OCI-LY7 (cell line): Measurements from ENCODE around the gene ARID5B. TPM values are rescaled to one million over a fixed set of nuclear protein-coding genes. Genes with fewer than 3 reads are reported as not detected.

Source experiments
- BruUV-seq: library from RNA; stranded (reverse); fragments of 400-500 nt; replicated peaks from 2 replicates; lab custom pipeline; 2021; lab: Mats Ljungman, UMichigan
- CTCF ChIA-PET: fragments of 300-600 bp; sonication (Branson Sonifier 250); formaldehyde crosslinking; loops from one replicate; lab custom pipeline; 2022; ENCODE audit warnings: antibody characterized with exemption; ENCODE audit not compliant: unreplicated experiment; lab: Charles Lee
- POLR2A ChIA-PET: fragments of 300-600 bp; sonication (Branson Sonifier 250); formaldehyde crosslinking; loops from one replicate; lab custom pipeline; 2022; ENCODE audit warnings: antibody characterized with exemption; lab: Charles Lee
- DNase-seq: peaks from one replicate; pipeline ENCODE4 v3.0.0-alpha.2; 2015; ENCODE audit warnings: low spot score
- H2AFZ ChIP-seq: fragments of 200-600 bp; sonication (generic), shearing (Covaris generic); 2 replicates; pipeline ENCODE4 v1.6.1; 2014; ENCODE audit warnings: mild to moderate bottlenecking, antibody characterized with exemption, low read length, moderate library complexity
- H3K27ac ChIP-seq: fragments of 200-600 bp; sonication (generic); 2 replicates; pipeline ENCODE4 v1.5.1; 2014; ENCODE audit warnings: mixed run types, low read depth, mild to moderate bottlenecking, moderate library complexity, low read length, inconsistent platforms; ENCODE audit not compliant: poor library complexity, severe bottlenecking
- H3K36me3 ChIP-seq: fragments of 200-600 bp; sonication (generic); 2 replicates; pipeline ENCODE4 v1.6.1; 2014; ENCODE audit warnings: mild to moderate bottlenecking, antibody characterized with exemption, low read length, moderate library complexity, mixed read lengths; ENCODE audit not compliant: insufficient read depth
- H3K4me1 ChIP-seq: fragments of 200-600 bp; sonication (generic); 2 replicates; pipeline ENCODE4 v1.5.1; 2014; ENCODE audit warnings: mild to moderate bottlenecking, low read length; ENCODE audit not compliant: insufficient read depth, poor library complexity, severe bottlenecking
- H3K4me2 ChIP-seq: fragments of 200-600 bp; sonication (generic); 2 replicates; pipeline ENCODE4 v1.6.1; 2014; ENCODE audit warnings: mild to moderate bottlenecking, low read length
- H3K4me3 ChIP-seq: fragments of 200-600 bp; sonication (generic); 2 replicates; pipeline ENCODE4 v1.5.1; 2014; ENCODE audit warnings: mild to moderate bottlenecking, low read depth, low read length; ENCODE audit not compliant: poor library complexity, severe bottlenecking
- H3K79me2 ChIP-seq: fragments of 200-600 bp; sonication (generic); 2 replicates; pipeline ENCODE4 v1.6.1; 2016; ENCODE audit warnings: low read depth, mild to moderate bottlenecking, low read length, moderate library complexity, mixed read lengths; ENCODE audit not compliant: insufficient read depth
- H3K9me2 ChIP-seq: fragments of 200-600 bp; sonication (generic); 2 replicates; pipeline ENCODE4 v1.6.1; 2016; ENCODE audit warnings: mild to moderate bottlenecking, low read length, mixed read lengths; ENCODE audit not compliant: insufficient read depth
- H3K9me3 ChIP-seq: fragments of 200-600 bp; sonication (generic); 2 replicates; pipeline ENCODE4 v1.6.1; 2014; ENCODE audit warnings: mild to moderate bottlenecking, mixed run types, low read length, mixed read lengths
- H4K20me1 ChIP-seq: fragments of 200-600 bp; sonication (generic); 2 replicates; pipeline ENCODE4 v1.6.1; 2014; ENCODE audit warnings: mild to moderate bottlenecking, antibody characterized with exemption, low read length, moderate library complexity, mixed read lengths; ENCODE audit not compliant: insufficient read depth
- EZH2phosphoT487 ChIP-seq: fragments of 200-600 bp; sonication (generic); IDR thresholded peaks from 2 replicates; pipeline ENCODE4 v1.6.1; 2018; ENCODE audit warnings: low read depth, borderline replicate concordance, mild to moderate bottlenecking, mixed run types, antibody characterized with exemption, low read length, moderate library complexity, mixed read lengths
- intact Hi-C: fragments of 100-400 bp; cut with micrococcal nuclease; formaldehyde crosslinking; loops from one replicate; pipeline ENCODE4 v1.10.0; 2022; ENCODE audit not compliant: unreplicated experiment
- total RNA-seq, 2 experiments: library from RNA; depleted of rRNA in 1 of 2; stranded (reverse); fragments of >200 nt in 1 of 2; shearing (Covaris generic) in 1 of 2; gene quantifications; 2 replicates each; pipeline ENCODE4 v1.2.3, GENCODE V29; 2014 to 2022
- TF ChIP-seq, protein P1 (sequence below): fragments of 200-600 bp; sonication (generic); conservative IDR thresholded peaks from 2 replicates; pipeline ENCODE4 v1.5.1; 2014; ENCODE audit warnings: mild to moderate bottlenecking, antibody characterized with exemption, low read length, moderate library complexity, mixed read lengths

ARID5B gene
- total RNA-seq, 2 experiments from 2014 or later = 38.0 to 56.7 TPM

GRCh38 chr10:62005281-62005680 lies 103.8 kb downstream of the ARID5B start:
- H3K79me2 ChIP-seq = peaks cover 38% of the 10 kb centered on the region; the same call in 1 of the 2 replicates
- no peaks in the 10 kb centered on the region for H3K9me3 ChIP-seq
- BruUV-seq = no TSS peak
- ChIA-PET CTCF (interaction anchor here (1.0 kb wide), 1 partner anchor 16 kb away, joined by 4 read pairs; no protein-coding TSS in a partner anchor), POLR2A (interaction anchor here (1.5 to 1.9 kb wide), 4 partner anchors 12 to 104 kb away, joined by 6 to 16 read pairs (median 7); partner anchors contain the start of gene ARID5B)
- H3K27ac ChIP-seq = no peak overlapping the region
- DNase-seq = no peak
- H3K4me1 ChIP-seq = peaks cover 66% of the 10 kb centered on the region
- no peak overlapping the region for H2AFZ ChIP-seq
- intact Hi-C loops = no loop called here
- H3K4me3 ChIP-seq = no peak overlapping the region
- H3K4me2 ChIP-seq = no peak overlapping the region
- H3K9me2 ChIP-seq = no peaks in the 10 kb centered on the region
- no peak for TF ChIP-seq EZH2phosphoT487
- TF ChIP-seq, protein P1, sequence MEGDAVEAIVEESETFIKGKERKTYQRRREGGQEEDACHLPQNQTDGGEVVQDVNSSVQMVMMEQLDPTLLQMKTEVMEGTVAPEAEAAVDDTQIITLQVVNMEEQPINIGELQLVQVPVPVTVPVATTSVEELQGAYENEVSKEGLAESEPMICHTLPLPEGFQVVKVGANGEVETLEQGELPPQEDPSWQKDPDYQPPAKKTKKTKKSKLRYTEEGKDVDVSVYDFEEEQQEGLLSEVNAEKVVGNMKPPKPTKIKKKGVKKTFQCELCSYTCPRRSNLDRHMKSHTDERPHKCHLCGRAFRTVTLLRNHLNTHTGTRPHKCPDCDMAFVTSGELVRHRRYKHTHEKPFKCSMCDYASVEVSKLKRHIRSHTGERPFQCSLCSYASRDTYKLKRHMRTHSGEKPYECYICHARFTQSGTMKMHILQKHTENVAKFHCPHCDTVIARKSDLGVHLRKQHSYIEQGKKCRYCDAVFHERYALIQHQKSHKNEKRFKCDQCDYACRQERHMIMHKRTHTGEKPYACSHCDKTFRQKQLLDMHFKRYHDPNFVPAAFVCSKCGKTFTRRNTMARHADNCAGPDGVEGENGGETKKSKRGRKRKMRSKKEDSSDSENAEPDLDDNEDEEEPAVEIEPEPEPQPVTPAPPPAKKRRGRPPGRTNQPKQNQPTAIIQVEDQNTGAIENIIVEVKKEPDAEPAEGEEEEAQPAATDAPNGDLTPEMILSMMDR = no peak
- no peaks in the 10 kb centered on the region for H4K20me1 ChIP-seq
- peaks cover 69% of the 10 kb centered on the region for H3K36me3 ChIP-seq

DNA sequence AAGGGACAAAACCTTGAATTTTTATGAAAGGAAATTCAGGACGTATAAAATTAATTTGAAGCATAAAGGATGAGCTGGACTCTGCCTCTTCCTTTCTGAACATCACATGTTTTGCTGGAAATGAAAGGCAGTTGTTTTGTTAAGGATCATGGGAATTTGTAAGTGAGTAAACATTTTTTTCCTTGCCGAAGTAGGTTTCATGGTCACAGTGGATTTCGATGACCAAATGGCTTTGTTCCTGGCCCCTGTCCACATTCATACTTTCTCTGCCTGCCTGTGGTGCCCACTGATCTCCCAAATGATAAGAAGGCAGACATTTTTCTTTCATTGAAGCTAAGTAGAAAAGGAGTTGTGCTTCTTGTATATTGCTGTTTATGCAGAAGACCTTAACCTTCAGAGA lies 104.2 kb downstream of the ARID5B start:
- Histone ChIP-seq H3K4me2 (no peak overlapping the region), H3K4me3 (no peak overlapping the region), H3K27ac (no peak overlapping the region), H3K9me2 (no peaks in the 10 kb centered on the region), H2AFZ (no peak overlapping the region), H3K79me2 (peaks cover 37% of the 10 kb centered on the region; the same call in 1 of the 2 replicates), H3K4me1 (peaks cover 63% of the 10 kb centered on the region), H3K36me3 (peaks cover 72% of the 10 kb centered on the region), H3K9me3 (no peaks in the 10 kb centered on the region), H4K20me1 (no peaks in the 10 kb centered on the region)
- no TSS peak for BruUV-seq
- intact Hi-C loops = no loop called here
- no peak for DNase-seq
- ChIA-PET CTCF (no interaction called here), POLR2A (interaction anchor here (1.5 to 1.8 kb wide), 2 partner anchors 41 to 74 kb away, joined by 4 to 6 read pairs; no protein-coding TSS in a partner anchor)
- TF ChIP-seq, protein P1 = no peak
- no peak for TF ChIP-seq EZH2phosphoT487

GRCh38 chr10:62007145-62007544 lies 105.6 kb downstream of the ARID5B start:
- peaks cover 73% of the 10 kb centered on the region for H3K36me3 ChIP-seq
- CTCF ChIA-PET = interaction anchor here (0.5 kb wide), 1 partner anchor 14 kb away, joined by 3 read pairs; no protein-coding TSS in a partner anchor
- intact Hi-C loops = no loop called here
- H3K4me1 ChIP-seq = peaks cover 58% of the 10 kb centered on the region
- no peaks in the 10 kb centered on the region for H4K20me1 ChIP-seq
- no peak overlapping the region for H3K4me3 ChIP-seq
- no peaks in the 10 kb centered on the region for H3K9me3 ChIP-seq
- H3K9me2 ChIP-seq = no peaks in the 10 kb centered on the region
- no TSS peak for BruUV-seq
- POLR2A ChIA-PET = interaction anchor here (0.6 to 5.1 kb wide), 5 partner anchors 14 to 73 kb away, joined by 3 to 53 read pairs (median 3); no protein-coding TSS in a partner anchor
- no peak for TF ChIP-seq EZH2phosphoT487
- TF ChIP-seq, protein P1 = no peak
- no peak overlapping the region for H2AFZ ChIP-seq
- H3K27ac ChIP-seq = no peak overlapping the region
- no peak overlapping the region for H3K4me2 ChIP-seq
- H3K79me2 ChIP-seq = peaks cover 26% of the 10 kb centered on the region; the same call in 1 of the 2 replicates
- no peak for DNase-seq
